Measurements from ENCODE around the gene TOMM20.
"Not testable (repeated sequence)": the region's sequence is repeated elsewhere in the genome, so short reads cannot be mapped to it uniquely, and the experiment has no call there.

TOMM20 gene

GRCh38 chr1:235128456-235129328 lies at the start of gene TOMM20:
TSS of gene TOMM20 (minus strand) at chr1:235128837. CDS start at chr1:235128715, 122 bp downstream.
- peak; percentile 95 for FAIRE-seq

GRCh38 chr1:235176486-235176885 lies 47.8 kb upstream of the TOMM20 start:
- no peak for FAIRE-seq
- no peak for DNase-seq (ENCODE audit: extremely low spot score, insufficient read length, low read depth)

More at GRCh38 chr1:235128456-235129328, at the start of gene TOMM20:
- DNase-seq (ENCODE audit: extremely low spot score, insufficient read length, low read depth) = peak; percentile 96

GRCh38 chr1:235169986-235170385 lies 41.3 kb upstream of the TOMM20 start:
- FAIRE-seq (no peak), DNase-seq (ENCODE audit: extremely low spot score, insufficient read length, low read depth) (no peak)

GRCh38 chr1:235168375-235168774 lies 39.7 kb upstream of the TOMM20 start:
- no peak for FAIRE-seq
- no peak for DNase-seq (ENCODE audit: extremely low spot score, insufficient read length, low read depth)

- DNase-seq (ENCODE audit: extremely low spot score, insufficient read length, low read depth) (no peak), FAIRE-seq (no peak)
These were observed 33.2 kb upstream of the TOMM20 start for GRCh38 chr1:235161685-235162327.

- FAIRE-seq = peak; percentile 91
- peak; percentile 87 for DNase-seq (ENCODE audit: extremely low spot score, insufficient read length, low read depth)
These were observed 32.5 kb upstream of the TOMM20 start, which contains the start of gene RBM34 for GRCh38 chr1:235160957-235161684. TSS of gene RBM34 (minus strand) at chr1:235161250. CDS start at chr1:235161226, 24 bp downstream.

GRCh38 chr1:235160383-235160956 lies 31.8 kb upstream of the TOMM20 start:
- DNase-seq (ENCODE audit: extremely low spot score, insufficient read length, low read depth) (no peak), FAIRE-seq (no peak)

- FAIRE-seq; DNase-seq (ENCODE audit: extremely low spot score, insufficient read length, low read depth): not testable (repeated sequence)
These were observed 31.3 kb upstream of the TOMM20 start for GRCh38 chr1:235159930-235160329.

- not testable (repeated sequence) for DNase-seq (ENCODE audit: extremely low spot score, insufficient read length, low read depth); FAIRE-seq
These were observed 30.6 kb upstream of the TOMM20 start for GRCh38 chr1:235159284-235159683.

GRCh38 chr1:235158680-235159079 lies 30.0 kb upstream of the TOMM20 start:
- DNase-seq (ENCODE audit: extremely low spot score, insufficient read length, low read depth) = no peak
- FAIRE-seq = no peak

- FAIRE-seq (no peak), DNase-seq (ENCODE audit: extremely low spot score, insufficient read length, low read depth) (no peak)
These were observed 28.5 kb upstream of the TOMM20 start for GRCh38 chr1:235157150-235157549.

GRCh38 chr1:235156740-235157139 lies 28.1 kb upstream of the TOMM20 start:
- DNase-seq (ENCODE audit: extremely low spot score, insufficient read length, low read depth) = no peak
- FAIRE-seq = no peak

- no peak for DNase-seq (ENCODE audit: extremely low spot score, insufficient read length, low read depth)
- FAIRE-seq = no peak
These were observed 27.6 kb upstream of the TOMM20 start for GRCh38 chr1:235156265-235156664.

GRCh38 chr1:235152235-235152634 lies 23.6 kb upstream of the TOMM20 start:
- DNase-seq (ENCODE audit: extremely low spot score, insufficient read length, low read depth) (no peak), FAIRE-seq (no peak)

- DNase-seq (ENCODE audit: extremely low spot score, insufficient read length, low read depth) (no peak), FAIRE-seq (no peak)
These were observed 22.4 kb upstream of the TOMM20 start for GRCh38 chr1:235151033-235151432.

GRCh38 chr1:235149824-235150223 lies 21.2 kb upstream of the TOMM20 start:
- DNase-seq (ENCODE audit: extremely low spot score, insufficient read length, low read depth) = no peak
- no peak for FAIRE-seq

- no peak for FAIRE-seq
These were observed 18.6 kb upstream of the TOMM20 start for GRCh38 chr1:235147269-235147668.

GRCh38 chr1:235145639-235146038 lies 17.0 kb upstream of the TOMM20 start:
- FAIRE-seq = no peak
- DNase-seq (ENCODE audit: extremely low spot score, insufficient read length, low read depth) = no peak

More at GRCh38 chr1:235147269-235147668, 18.6 kb upstream of the TOMM20 start:
- no peak for DNase-seq (ENCODE audit: extremely low spot score, insufficient read length, low read depth)

GRCh38 chr1:235142991-235143390 lies 14.4 kb upstream of the TOMM20 start:
- FAIRE-seq = no peak
- DNase-seq (ENCODE audit: extremely low spot score, insufficient read length, low read depth) = no peak

GRCh38 chr1:235139315-235139714 lies 10.7 kb upstream of the TOMM20 start:
- no peak for DNase-seq (ENCODE audit: extremely low spot score, insufficient read length, low read depth)
- FAIRE-seq = no peak
